Measurements from ENCODE around the gene TRIM66.

Gene TRIM66

GRCh38 chr11:8617063-8617462 lies 65.4 kb downstream of the TRIM66 start:
- no peak overlapping the region for H3K4me3 ChIP-seq (replicated peaks; ENCODE audit: insufficient read depth, low read length)
- no peaks in the 10 kb centered on the region for H3K27me3 ChIP-seq (ENCODE audit: insufficient read depth, poor library complexity, severe bottlenecking)
- H3K27ac ChIP-seq (replicated peaks): no peak overlapping the region
- TF ChIP-seq SPI1 (IDR thresholded peaks at IDR 0.05; ENCODE audit: borderline replicate concordance, low read depth) (no peak), GABPA (IDR thresholded peaks at IDR 0.05; ENCODE audit: low read depth) (no peak), REST (IDR thresholded peaks at IDR 0.05; ENCODE audit: insufficient replicate concordance, low read depth) (no peak), POLR2AphosphoS5 (IDR thresholded peaks at IDR 0.05; ENCODE audit: low read depth) (no peak)
- TF ChIP-seq, protein P1, sequence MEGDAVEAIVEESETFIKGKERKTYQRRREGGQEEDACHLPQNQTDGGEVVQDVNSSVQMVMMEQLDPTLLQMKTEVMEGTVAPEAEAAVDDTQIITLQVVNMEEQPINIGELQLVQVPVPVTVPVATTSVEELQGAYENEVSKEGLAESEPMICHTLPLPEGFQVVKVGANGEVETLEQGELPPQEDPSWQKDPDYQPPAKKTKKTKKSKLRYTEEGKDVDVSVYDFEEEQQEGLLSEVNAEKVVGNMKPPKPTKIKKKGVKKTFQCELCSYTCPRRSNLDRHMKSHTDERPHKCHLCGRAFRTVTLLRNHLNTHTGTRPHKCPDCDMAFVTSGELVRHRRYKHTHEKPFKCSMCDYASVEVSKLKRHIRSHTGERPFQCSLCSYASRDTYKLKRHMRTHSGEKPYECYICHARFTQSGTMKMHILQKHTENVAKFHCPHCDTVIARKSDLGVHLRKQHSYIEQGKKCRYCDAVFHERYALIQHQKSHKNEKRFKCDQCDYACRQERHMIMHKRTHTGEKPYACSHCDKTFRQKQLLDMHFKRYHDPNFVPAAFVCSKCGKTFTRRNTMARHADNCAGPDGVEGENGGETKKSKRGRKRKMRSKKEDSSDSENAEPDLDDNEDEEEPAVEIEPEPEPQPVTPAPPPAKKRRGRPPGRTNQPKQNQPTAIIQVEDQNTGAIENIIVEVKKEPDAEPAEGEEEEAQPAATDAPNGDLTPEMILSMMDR (IDR thresholded peaks at IDR 0.05; ENCODE audit: insufficient read depth, low read length): no peak
- no peak for DNase-seq (ENCODE audit: low read depth in 1 of 2, low spot score in 1 of 2)

DNA sequence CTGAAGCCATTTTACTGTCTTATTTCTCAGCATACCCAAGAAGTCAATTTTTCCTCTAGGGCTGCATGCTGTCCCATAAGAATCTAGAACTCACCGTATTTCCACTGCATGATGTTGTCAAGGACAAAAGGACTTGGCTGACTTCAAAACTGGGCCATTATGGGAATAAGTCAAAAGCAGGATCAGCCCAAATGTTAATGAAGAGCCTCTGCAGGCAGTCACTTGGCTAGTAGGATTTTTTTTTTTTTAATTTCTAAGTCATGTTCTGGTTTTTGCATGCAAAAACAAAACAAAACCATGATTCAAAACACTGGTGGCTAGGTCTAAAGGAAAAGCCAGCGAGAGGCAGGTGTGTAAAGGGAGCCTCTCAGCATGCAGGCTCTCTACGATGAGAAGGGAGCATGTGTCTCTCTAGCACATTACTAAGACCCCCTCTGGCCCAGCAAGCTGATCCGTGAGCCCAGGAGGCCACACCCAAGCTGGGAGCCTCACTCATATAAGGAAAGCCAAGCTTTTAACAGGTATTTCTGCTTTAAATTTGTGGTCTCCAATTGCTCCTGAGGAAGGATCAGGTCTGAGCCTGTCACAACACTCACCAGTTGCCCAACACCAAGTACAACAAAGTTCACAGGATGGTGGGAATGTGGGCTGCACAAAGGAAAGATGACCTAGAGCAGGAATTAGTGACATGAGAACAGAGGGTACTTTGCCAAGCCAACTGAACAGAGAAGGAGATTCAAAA lies 67.0 kb downstream of the TRIM66 start:
- DNase-seq (ENCODE audit: low read depth in 1 of 2, low spot score in 1 of 2): no peak
- H3K27me3 ChIP-seq (ENCODE audit: insufficient read depth, poor library complexity, severe bottlenecking): no peaks in the 10 kb centered on the region
- no peak overlapping the region for H3K27ac ChIP-seq (replicated peaks)
- TF ChIP-seq POLR2AphosphoS5 (IDR thresholded peaks at IDR 0.05; ENCODE audit: low read depth) (no peak), REST (IDR thresholded peaks at IDR 0.05; ENCODE audit: insufficient replicate concordance, low read depth) (no peak), GABPA (IDR thresholded peaks at IDR 0.05; ENCODE audit: low read depth) (no peak), SPI1 (IDR thresholded peaks at IDR 0.05; ENCODE audit: borderline replicate concordance, low read depth) (no peak)
- TF ChIP-seq, protein P1 (IDR thresholded peaks at IDR 0.05; ENCODE audit: insufficient read depth, low read length): no peak
- no peak overlapping the region for H3K4me3 ChIP-seq (replicated peaks; ENCODE audit: insufficient read depth, low read length)

- no peak overlapping the region for H3K27ac ChIP-seq (replicated peaks)
- no peak overlapping the region for H3K4me3 ChIP-seq (replicated peaks; ENCODE audit: insufficient read depth, low read length)
- TF ChIP-seq SPI1 (IDR thresholded peaks at IDR 0.05; ENCODE audit: borderline replicate concordance, low read depth): no peak
- TF ChIP-seq GABPA (IDR thresholded peaks at IDR 0.05; ENCODE audit: low read depth): no peak
- TF ChIP-seq REST (IDR thresholded peaks at IDR 0.05; ENCODE audit: insufficient replicate concordance, low read depth): no peak
- TF ChIP-seq POLR2AphosphoS5 (IDR thresholded peaks at IDR 0.05; ENCODE audit: low read depth): no peak
- TF ChIP-seq, protein P1 (IDR thresholded peaks at IDR 0.05; ENCODE audit: insufficient read depth, low read length): no peak
- no peak for DNase-seq (ENCODE audit: low read depth in 1 of 2, low spot score in 1 of 2)
- H3K27me3 ChIP-seq (ENCODE audit: insufficient read depth, poor library complexity, severe bottlenecking): no peaks in the 10 kb centered on the region
These were observed 68.0 kb downstream of the TRIM66 start for GRCh38 chr11:8614497-8614896.

Data from HL-60 (cell line).